Thyroid gland (tissue), 4 donors: ENCODE data around the gene SLC8A1. TPM values are rescaled to one million over a fixed set of nuclear protein-coding genes. Genes with fewer than 3 reads are reported as not detected.

Experiments used
- DNase-seq, 2 donors: peaks; one replicate each; pipeline ENCODE4 v3.0.0-alpha.2; 2019
- H3K27ac ChIP-seq, 3 donors: fragments of 200-600 bp; sonication (generic); 1 replicate in 2 of 3; 2 replicates in 1 of 3; pipeline ENCODE4 v1.5.1; 2016 to 2019; ENCODE audit warnings: mild to moderate bottlenecking in 1 of 3, moderate library complexity in 1 of 3
- H3K27me3 ChIP-seq: fragments of 200-600 bp; sonication (generic); one replicate; pipeline ENCODE4 v1.5.1; 2019
- H3K36me3 ChIP-seq, 2 donors: fragments of 200-600 bp; sonication (generic); one replicate each; pipeline ENCODE4 v1.5.1; 2016 to 2019
- H3K4me1 ChIP-seq, 2 donors: fragments of 200-600 bp; sonication (generic); one replicate each; pipeline ENCODE4 v1.5.1; 2017 to 2019
- H3K4me3 ChIP-seq, 3 donors: fragments of 200-600 bp; sonication (generic); replicated peaks in 1 of 3; 1 replicate in 2 of 3; 2 replicates in 1 of 3; pipeline ENCODE4 v1.5.1; 2016; ENCODE audit warnings: mild to moderate bottlenecking in 1 of 3
- H3K9me3 ChIP-seq: fragments of 200-600 bp; sonication (generic); one replicate; pipeline ENCODE4 v1.5.1; 2017
- CTCF ChIP-seq, 6 experiments: fragments of 200-600 bp in 3 of 6; fragments of 450-650 bp in 3 of 6; sonication (generic) in 3 of 6; IDR thresholded peaks; one replicate each; pipeline ENCODE4 v1.5.1; 2016 to 2019; ENCODE audit warnings: antibody characterized with exemption in 6 of 6, mild to moderate bottlenecking in 2 of 6, inconsistent platforms in 1 of 6, moderate library complexity in 1 of 6
- POLR2A ChIP-seq, 2 donors: fragments of 450-650 bp; IDR thresholded peaks; one replicate each; pipeline ENCODE4 v1.6.1; 2017; ENCODE audit warnings: antibody characterized with exemption in 2 of 2, mild to moderate bottlenecking in 2 of 2, moderate library complexity in 1 of 2
- WGBS, 2 donors: methylation state at CpG; one replicate each; pipeline ENCODE4 v1.1.5; 2017; 5-methylcytosine and 5-hydroxymethylcytosine counted together
- intact Hi-C: fragments of 100-400 bp; cut with DNase I; formaldehyde crosslinking; loops from one replicate; pipeline ENCODE4 v1.15.1; 2023
- total RNA-seq, 4 donors: library from RNA; depleted of rRNA; stranded (reverse); fragments of >200 nt; gene quantifications; one replicate each; pipeline ENCODE4 v1.2.3, GENCODE V29; 2016

SLC8A1 gene
- total RNA-seq, 4 donors from 2014 or later = 2.0 to 5.1 (median 4.4) TPM

DNA sequence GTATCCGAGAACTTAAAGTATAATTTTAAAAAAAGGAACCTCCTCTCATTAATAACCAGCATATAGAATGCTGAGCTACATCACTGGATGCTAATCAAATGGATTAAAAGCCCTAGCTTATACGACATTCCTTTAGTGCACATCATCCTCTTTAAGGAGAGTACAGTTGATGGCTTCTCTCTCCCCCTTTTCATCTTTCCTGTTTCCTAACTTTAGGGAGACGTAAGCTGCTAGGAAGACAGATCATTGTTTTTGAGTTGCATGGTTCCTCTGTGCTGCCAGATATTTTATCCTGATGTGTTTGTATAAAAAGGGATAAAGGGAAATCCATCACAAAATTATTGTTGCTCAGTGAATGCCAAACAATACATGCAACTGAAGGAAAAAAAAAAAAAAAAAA is 94.2 kb downstream of the SLC8A1 start:
- TF ChIP-seq CTCF (IDR thresholded peaks at IDR 0.05) = no peak
- no peak for TF ChIP-seq POLR2A (IDR thresholded peaks at IDR 0.05)
- Histone ChIP-seq H3K36me3 (no peaks in the 10 kb centered on the region), H3K4me1 (no peaks in the 10 kb centered on the region), H3K9me3 (no peaks in the 10 kb centered on the region), H3K4me3 (no peak overlapping the region), H3K27me3 (no peaks in the 10 kb centered on the region), H3K27ac (no peak overlapping the region)
- intact Hi-C loops = no loop called here
- DNase-seq = no peak
- 86 to 90% methylated on average over 3 of the region's 3 CpGs for WGBS, 2 donors

DNA sequence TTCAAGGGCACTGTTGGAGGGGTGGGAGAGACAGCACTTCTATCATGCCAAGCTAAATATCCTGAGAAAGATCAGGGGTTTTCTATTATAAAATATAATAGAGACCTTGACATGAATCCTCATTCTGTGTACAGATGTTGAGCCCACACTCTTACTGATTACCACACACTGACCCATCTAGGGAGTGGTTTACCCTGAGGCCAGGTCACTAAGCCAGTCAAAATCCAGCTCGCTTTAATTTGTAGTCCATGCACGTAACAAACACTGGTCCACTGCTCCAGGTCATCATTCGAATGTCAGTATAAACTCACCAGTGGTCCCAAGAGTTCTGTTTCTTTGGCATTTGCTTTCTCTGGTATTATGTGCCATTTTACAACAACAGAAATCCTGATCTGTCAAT is 96.4 kb downstream of the SLC8A1 start:
- Histone ChIP-seq H3K4me3 (no peak overlapping the region), H3K4me1 (no peaks in the 10 kb centered on the region), H3K27ac (no peak overlapping the region), H3K27me3 (no peaks in the 10 kb centered on the region), H3K9me3 (no peaks in the 10 kb centered on the region), H3K36me3 (no peaks in the 10 kb centered on the region)
- TF ChIP-seq CTCF (IDR thresholded peaks at IDR 0.05) (no peak), POLR2A (IDR thresholded peaks at IDR 0.05) (no peak)
- intact Hi-C loops = no loop called here
- 93 to 98% methylated on average over 3 of the region's 3 CpGs for WGBS, 2 donors
- no peak for DNase-seq

DNA sequence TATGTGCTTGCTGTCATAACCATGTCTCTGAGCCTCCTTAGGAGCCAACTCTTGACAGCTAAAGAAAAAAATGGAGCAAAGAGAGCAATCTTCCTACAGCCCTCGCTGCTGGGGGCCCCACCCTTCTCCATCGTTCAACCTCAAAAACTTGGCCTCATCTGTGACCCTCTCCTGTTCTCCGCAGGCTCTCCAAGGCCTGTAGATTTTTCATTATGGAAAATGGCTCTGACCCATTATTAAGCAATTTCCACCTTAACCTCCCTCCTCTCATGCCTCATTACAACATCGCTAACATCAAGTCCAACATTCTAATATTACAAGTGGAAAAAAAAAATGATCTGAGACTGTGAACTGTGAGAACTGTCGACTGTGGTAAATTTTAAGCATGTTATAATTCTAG is 98.7 kb downstream of the SLC8A1 start:
- no peaks in the 10 kb centered on the region for H3K9me3 ChIP-seq
- DNase-seq = no peak
- no peak overlapping the region for H3K4me3 ChIP-seq
- H3K27ac ChIP-seq = peak overlapping the region in 1 of 3 donors; percentile 19
- intact Hi-C loops = no loop called here
- H3K27me3 ChIP-seq = no peaks in the 10 kb centered on the region
- no peaks in the 10 kb centered on the region for H3K36me3 ChIP-seq
- 70% methylated on average over 5 of the region's 5 CpGs for WGBS, 2 donors
- TF ChIP-seq CTCF (IDR thresholded peaks at IDR 0.05) = no peak
- TF ChIP-seq POLR2A (IDR thresholded peaks at IDR 0.05) = no peak
- H3K4me1 ChIP-seq = no peaks in the 10 kb centered on the region

- H3K9me3 ChIP-seq = no peaks in the 10 kb centered on the region
- H3K36me3 ChIP-seq = no peaks in the 10 kb centered on the region
- H3K27ac ChIP-seq = peak overlapping the region in 1 of 3 donors; percentile 19
- intact Hi-C loops = no loop called here
- no peaks in the 10 kb centered on the region for H3K27me3 ChIP-seq
- no peaks in the 10 kb centered on the region for H3K4me1 ChIP-seq
- no peak for DNase-seq
- TF ChIP-seq POLR2A (IDR thresholded peaks at IDR 0.05) (no peak), CTCF (IDR thresholded peaks at IDR 0.05) (no peak)
- 75 to 78% methylated on average over 7 of the region's 7 CpGs for WGBS, 2 donors
- no peak overlapping the region for H3K4me3 ChIP-seq
Observed at GRCh38 chr2:40352703-40353099, 99.2 kb downstream of the SLC8A1 start.

DNA sequence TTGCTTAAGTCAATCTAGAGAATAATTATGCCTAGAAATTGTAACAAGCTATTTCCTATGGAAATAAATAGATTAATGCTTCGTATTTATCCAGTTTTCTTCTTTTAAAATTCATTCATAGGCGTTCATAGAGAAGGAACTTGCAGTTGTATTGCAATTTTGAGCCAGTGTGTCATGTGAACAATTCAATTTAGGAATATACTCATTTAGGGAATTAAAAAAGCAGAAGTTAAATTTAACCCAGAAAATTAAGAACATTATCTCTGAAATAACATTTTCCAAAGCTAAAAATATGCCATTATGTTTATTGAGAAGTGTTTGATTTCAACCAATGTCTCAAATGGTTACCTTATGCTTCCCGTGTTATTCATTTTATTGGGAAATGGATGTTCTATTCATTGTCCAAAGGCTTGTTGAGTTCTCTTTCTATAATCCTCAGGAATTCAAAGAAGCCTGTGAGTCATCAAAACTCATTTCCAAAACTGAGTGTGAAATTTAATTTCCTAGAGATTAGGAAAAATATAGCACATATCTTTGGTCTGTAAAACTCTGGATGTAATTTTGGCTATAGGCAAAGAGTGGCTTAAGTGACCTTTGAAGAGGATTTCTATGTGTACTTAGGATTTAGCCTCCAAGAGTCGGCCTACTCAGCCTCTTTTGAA is 99.7 kb downstream of the SLC8A1 start:
- H3K4me3 ChIP-seq = no peak overlapping the region
- no peaks in the 10 kb centered on the region for H3K27me3 ChIP-seq
- intact Hi-C loops = no loop called here
- H3K9me3 ChIP-seq = no peaks in the 10 kb centered on the region
- H3K27ac ChIP-seq = peak overlapping the region in 1 of 3 donors; percentile 19
- DNase-seq = no peak
- H3K4me1 ChIP-seq = no peaks in the 10 kb centered on the region
- H3K36me3 ChIP-seq = no peaks in the 10 kb centered on the region
- TF ChIP-seq CTCF (IDR thresholded peaks at IDR 0.05) (no peak), POLR2A (IDR thresholded peaks at IDR 0.05) (no peak)
- WGBS, 2 donors = 72 to 73% methylated on average over 4 of the region's 4 CpGs
